ENCODE results near the gene TBC1D22A. TPM values are rescaled to one million over a fixed set of nuclear protein-coding genes. Genes with fewer than 3 reads are reported as not detected.

TBC1D22A gene
- total and polyA plus RNA-seq, 2 donors (not counting 3 experiments of a cell fraction or from before 2014, with no cell fraction given), result 26.1 to 32.4 TPM

DNA sequence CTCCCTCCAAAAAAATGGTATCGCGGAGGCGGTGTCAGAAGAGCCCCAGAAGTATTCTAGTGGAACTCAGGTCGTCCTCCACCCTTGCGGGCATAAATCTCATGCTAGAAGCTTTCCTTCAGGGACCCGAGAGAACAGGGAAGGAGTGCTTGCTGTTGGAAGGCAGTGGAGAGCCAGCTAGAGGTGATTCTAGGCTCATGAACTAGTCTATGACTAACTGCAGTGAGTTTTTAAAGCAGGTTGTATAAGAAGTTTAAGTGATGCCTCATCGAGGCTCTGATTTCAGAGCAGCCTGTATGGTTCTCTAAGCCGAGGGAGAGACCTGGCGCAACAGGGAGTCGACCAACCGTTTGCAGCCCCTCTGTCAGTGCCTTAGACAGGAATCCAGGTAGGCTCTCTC lies 85.7 kb downstream of the TBC1D22A start:
- no TSS peak for BruUV-seq (replicated peaks)
- dilution Hi-C loops (cut with MboI; ENCODE audit: extremely low pct_ligation_motif_present, low sequenced_read_pairs), result no loop called here

More for the DNA sequence above, 85.7 kb downstream of the TBC1D22A start:
- H3K4me3 ChIP-seq (replicated peaks in 1 of 3; ENCODE audit: insufficient read depth in 1 of 3, low read depth in 1 of 3, low read length in 3 of 3), result no peak overlapping the region
- H3K9ac ChIP-seq (replicated peaks; ENCODE audit: extremely low read depth, insufficient read depth, low read length), result no peak overlapping the region
- H4K20me1 ChIP-seq (replicated peaks; ENCODE audit: control insufficient read depth, extremely low read depth, insufficient read depth, low read length), result no peaks in the 10 kb centered on the region
- FAIRE-seq (no peak), DNase-seq (ENCODE audit: low read depth, low spot score) (no peak)
- no peaks in the 10 kb centered on the region for H3K27me3 ChIP-seq (ENCODE audit: control insufficient read depth in 2 of 2, insufficient read depth in 2 of 2, low read length in 2 of 2)
- CTCF ChIA-PET, result no interaction called here
- H2AFZ ChIP-seq (ENCODE audit: low read depth, low read length), result no peak overlapping the region
- no peaks in the 10 kb centered on the region for H3K9me1 ChIP-seq (replicated peaks; ENCODE audit: control insufficient read depth, extremely low read depth, insufficient read depth, low read length)
- no peak overlapping the region for H3K4me2 ChIP-seq (ENCODE audit: insufficient read depth, low read length)
- peaks cover 0 to 3% of the 10 kb centered on the region in 2 experiments for H3K36me3 ChIP-seq (ENCODE audit: control insufficient read depth in 2 of 2, extremely low read depth in 1 of 2, insufficient read depth in 2 of 2, low read length in 2 of 2)
- H3K79me2 ChIP-seq (ENCODE audit: control insufficient read depth, insufficient read depth, low read length), result peaks cover 4% of the 10 kb centered on the region
- H3K27ac ChIP-seq (ENCODE audit: insufficient read depth, low read depth, low read length), result no peak overlapping the region
- POLR2A ChIA-PET, result no interaction called here
- H3K4me1 ChIP-seq (ENCODE audit: control insufficient read depth, extremely low read depth, insufficient read depth, low read length), result peaks cover 16% of the 10 kb centered on the region
- TF ChIP-seq JUN (IDR thresholded peaks at IDR 0.05; ENCODE audit: borderline replicate concordance, insufficient read depth, insufficient read length, low read depth) (no peak), EZH2 (IDR thresholded peaks at IDR 0.05; ENCODE audit: borderline replicate concordance, low read depth, low read length, severe bottlenecking) (no peak), POLR2AphosphoS5 (IDR thresholded peaks at IDR 0.05; ENCODE audit: insufficient read depth, low read depth, low read length) (no peak), MAX (IDR thresholded peaks at IDR 0.05; ENCODE audit: insufficient read depth, insufficient read length) (no peak), GATA2 (IDR thresholded peaks at IDR 0.05; ENCODE audit: insufficient read depth, insufficient read length, low read depth, low read length) (no peak), POLR2A (IDR thresholded peaks at IDR 0.05; ENCODE audit: low read depth, low read length) (no peak), CTCF (IDR thresholded peaks at IDR 0.05; ENCODE audit: extremely low read depth in 1 of 2, insufficient read depth in 1 of 2, low read depth in 1 of 2, low read length in 2 of 2) (no peak), MYC (IDR thresholded peaks at IDR 0.05; ENCODE audit: low read depth, low read length) (no peak), FOS (IDR thresholded peaks at IDR 0.05; ENCODE audit: borderline replicate concordance, insufficient read depth, low read length) (no peak)
- intact Hi-C loops (cut with micrococcal nuclease), result loop anchor here (5.0 kb wide), 2 partner anchors 94 to 149 kb away; no protein-coding TSS in a partner anchor
- no peaks in the 10 kb centered on the region for H3K9me3 ChIP-seq (replicated peaks; ENCODE audit: control insufficient read depth, insufficient read depth, low read length)
